ENCODE data around the gene OR7A10. TPM values are rescaled to one million over a fixed set of nuclear protein-coding genes. Genes with fewer than 3 reads are reported as not detected.

OR7A10 gene
- total RNA-seq, 6 experiments from 2014 or later = not detected

DNA sequence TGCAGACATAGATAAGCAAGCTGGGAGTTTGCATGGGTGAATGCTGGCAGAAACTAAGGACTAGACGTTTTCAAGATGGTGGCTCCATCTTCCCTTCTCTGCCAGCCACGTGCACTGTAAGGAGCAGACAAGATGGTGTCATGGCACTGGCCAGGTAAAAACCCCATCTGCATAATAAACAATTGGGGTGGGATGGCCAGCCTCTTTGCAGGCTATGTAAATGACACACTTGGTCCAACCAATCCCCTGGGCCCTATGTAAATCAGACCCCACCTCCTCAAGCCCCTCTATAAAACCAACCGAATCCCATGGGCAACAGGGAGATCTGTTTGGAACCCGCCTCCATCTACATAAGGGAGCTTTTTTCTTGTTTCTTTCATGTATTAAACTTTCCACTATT lies 11.3 kb downstream of the OR7A10 start:
- 24% methylated on average over 4 of the region's 4 CpGs for WGBS (ENCODE audit: insufficient coverage, low coverage, low lambda C conversion rate, missing lambda C conversion rate)

GRCh38 chr19:14835011-14835410 lies 13.7 kb downstream of the OR7A10 start, which contains the start of the genes OR7A5 and OR7C1:
OR7A5 (minus strand) TSS chr19:14835185; CDS start chr19:14828241, 6,944 bp downstream.
OR7C1 (minus strand) TSS chr19:14835185; CDS start chr19:14800136, 35,049 bp downstream.
- no peak for DNase-seq
- Histone ChIP-seq H3K27ac (no peak within 1 kb of the TSS), H3K27me3 (no peaks in the 10 kb centered on the region), H3K9me3 (no peaks in the 10 kb centered on the region), H3K36me3 (no peaks in the 10 kb centered on the region), H3K4me3 (no peak within 1 kb of the TSS), H3K4me1 (no peaks in the 10 kb centered on the region)
- ATAC-seq = no peak
- WGBS (ENCODE audit: insufficient coverage, low coverage, low lambda C conversion rate, missing lambda C conversion rate) = 0% methylated on average over 1 of the region's 1 CpG
- TF ChIP-seq, protein P1, sequence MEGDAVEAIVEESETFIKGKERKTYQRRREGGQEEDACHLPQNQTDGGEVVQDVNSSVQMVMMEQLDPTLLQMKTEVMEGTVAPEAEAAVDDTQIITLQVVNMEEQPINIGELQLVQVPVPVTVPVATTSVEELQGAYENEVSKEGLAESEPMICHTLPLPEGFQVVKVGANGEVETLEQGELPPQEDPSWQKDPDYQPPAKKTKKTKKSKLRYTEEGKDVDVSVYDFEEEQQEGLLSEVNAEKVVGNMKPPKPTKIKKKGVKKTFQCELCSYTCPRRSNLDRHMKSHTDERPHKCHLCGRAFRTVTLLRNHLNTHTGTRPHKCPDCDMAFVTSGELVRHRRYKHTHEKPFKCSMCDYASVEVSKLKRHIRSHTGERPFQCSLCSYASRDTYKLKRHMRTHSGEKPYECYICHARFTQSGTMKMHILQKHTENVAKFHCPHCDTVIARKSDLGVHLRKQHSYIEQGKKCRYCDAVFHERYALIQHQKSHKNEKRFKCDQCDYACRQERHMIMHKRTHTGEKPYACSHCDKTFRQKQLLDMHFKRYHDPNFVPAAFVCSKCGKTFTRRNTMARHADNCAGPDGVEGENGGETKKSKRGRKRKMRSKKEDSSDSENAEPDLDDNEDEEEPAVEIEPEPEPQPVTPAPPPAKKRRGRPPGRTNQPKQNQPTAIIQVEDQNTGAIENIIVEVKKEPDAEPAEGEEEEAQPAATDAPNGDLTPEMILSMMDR (IDR thresholded peaks at IDR 0.05) = no peak
- TF ChIP-seq POLR2A (IDR thresholded peaks at IDR 0.05) = no peak
- intact Hi-C loops (cut with DNase I) = no loop called here

More for the DNA sequence above, 11.3 kb downstream of the OR7A10 start:
- H3K4me1 ChIP-seq = no peaks in the 10 kb centered on the region
- H3K27ac ChIP-seq = no peak overlapping the region
- H3K4me3 ChIP-seq = no peak overlapping the region
- TF ChIP-seq, protein P1 (IDR thresholded peaks at IDR 0.05) = no peak
- no peak for TF ChIP-seq POLR2A (IDR thresholded peaks at IDR 0.05)
- intact Hi-C loops (cut with DNase I) = no loop called here
- no peaks in the 10 kb centered on the region for H3K9me3 ChIP-seq
- H3K36me3 ChIP-seq = no peaks in the 10 kb centered on the region
- DNase-seq (no peak), ATAC-seq (no peak)
- no peaks in the 10 kb centered on the region for H3K27me3 ChIP-seq

DNA sequence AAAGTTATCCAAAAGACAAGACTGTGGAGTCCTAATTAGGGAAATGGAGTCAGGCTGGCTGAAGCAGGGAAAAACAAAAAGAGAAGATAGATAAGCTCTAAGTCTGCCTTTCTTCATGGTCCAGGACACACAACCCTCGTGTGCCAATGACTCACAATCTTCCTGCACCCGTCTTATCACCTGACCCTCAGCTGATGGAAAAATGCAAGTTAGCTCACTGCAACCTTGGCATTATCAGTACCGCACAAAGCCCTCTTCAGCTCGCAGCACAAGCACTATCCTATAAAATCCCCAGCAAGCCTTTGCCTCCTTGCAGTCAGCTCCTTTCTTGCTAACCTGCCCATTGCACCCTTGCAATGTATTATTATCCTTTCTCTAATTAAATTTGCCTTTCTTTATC lies 18.0 kb downstream of the OR7A10 start:
- H3K4me3 ChIP-seq = no peak overlapping the region
- DNase-seq (no peak), ATAC-seq (no peak)
- H3K27me3 ChIP-seq = no peaks in the 10 kb centered on the region
- H3K9me3 ChIP-seq = no peaks in the 10 kb centered on the region
- no peak overlapping the region for H3K27ac ChIP-seq
- WGBS (ENCODE audit: insufficient coverage, low coverage, low lambda C conversion rate, missing lambda C conversion rate) = 34% methylated on average over 4 of the region's 4 CpGs
- no peaks in the 10 kb centered on the region for H3K4me1 ChIP-seq
- TF ChIP-seq POLR2A (IDR thresholded peaks at IDR 0.05) = no peak
- TF ChIP-seq, protein P1 (IDR thresholded peaks at IDR 0.05) = no peak
- intact Hi-C loops (cut with DNase I) = no loop called here
- H3K36me3 ChIP-seq = no peaks in the 10 kb centered on the region

DNA sequence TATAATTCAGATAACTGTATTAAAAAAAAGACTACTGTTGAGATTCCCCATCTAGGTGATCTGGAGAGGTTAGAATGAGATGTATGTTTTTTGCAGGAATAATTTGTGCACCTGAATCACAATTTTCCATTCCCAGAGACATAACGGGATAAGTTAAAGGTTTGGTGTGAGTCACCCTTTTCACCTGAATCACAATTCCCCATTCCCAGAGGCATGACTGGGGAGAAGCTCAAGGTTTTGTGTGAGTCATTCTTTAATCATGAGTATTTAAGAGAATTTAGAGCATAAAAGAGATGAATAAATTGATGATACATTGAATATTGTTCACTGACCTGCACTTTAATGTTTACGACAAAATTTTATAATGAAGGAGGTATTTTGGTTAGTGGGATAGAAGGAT lies 22.7 kb downstream of the OR7A10 start:
- ATAC-seq (no peak), DNase-seq (no peak)
- TF ChIP-seq POLR2A (IDR thresholded peaks at IDR 0.05) = no peak
- TF ChIP-seq, protein P1 (IDR thresholded peaks at IDR 0.05) = no peak
- no peaks in the 10 kb centered on the region for H3K9me3 ChIP-seq
- H3K4me1 ChIP-seq = no peaks in the 10 kb centered on the region
- no peaks in the 10 kb centered on the region for H3K27me3 ChIP-seq
- 80% methylated on average over 2 of the region's 2 CpGs for WGBS (ENCODE audit: insufficient coverage, low coverage, low lambda C conversion rate, missing lambda C conversion rate)
- no peak overlapping the region for H3K4me3 ChIP-seq
- no peak overlapping the region for H3K27ac ChIP-seq
- no peaks in the 10 kb centered on the region for H3K36me3 ChIP-seq
- intact Hi-C loops (cut with DNase I) = no loop called here

- no peak for DNase-seq
- Histone ChIP-seq H3K4me1 (no peaks in the 10 kb centered on the region), H3K4me3 (no peak overlapping the region), H3K27me3 (no peaks in the 10 kb centered on the region), H3K27ac (no peak overlapping the region), H3K36me3 (no peaks in the 10 kb centered on the region), H3K9me3 (no peaks in the 10 kb centered on the region)
- 26% methylated on average over 6 of the region's 6 CpGs for WGBS (ENCODE audit: insufficient coverage, low coverage, low lambda C conversion rate, missing lambda C conversion rate)
- no peak for ATAC-seq
- TF ChIP-seq, protein P1 (IDR thresholded peaks at IDR 0.05) = no peak
- TF ChIP-seq POLR2A (IDR thresholded peaks at IDR 0.05) = no peak
- intact Hi-C loops (cut with DNase I) = no loop called here
Observed at GRCh38 chr19:14821937-14822336, 26.8 kb downstream of the OR7A10 start.
